Measurements from ENCODE around the gene MYO1G. TPM values are rescaled to one million over a fixed set of nuclear protein-coding genes. Genes with fewer than 3 reads are reported as not detected.

Gene MYO1G
- total RNA-seq, 1 experiment from 2014 or later, result 0.57 TPM

- H3K4me1 Mint-ChIP-seq, result peaks cover 0 to 4% of the 10 kb centered on the region in 2 experiments; a peak in 3 of 4 replicates
- no peaks in the 10 kb centered on the region; the same call in 1 of the 2 replicates for H3K27me3 Mint-ChIP-seq (ENCODE audit: low read depth)
- WGBS (ENCODE audit: extremely low coverage, insufficient read length, low lambda C conversion rate), result no CpG with 5 or more reads among the region's 5 CpGs
- no peak overlapping the region for H3K4me3 Mint-ChIP-seq
- no peak overlapping the region for H2AFZ ChIP-seq (ENCODE audit: low read length)
- no peaks in the 10 kb centered on the region for H3K79me2 ChIP-seq (ENCODE audit: insufficient read depth, low read length)
- H4K20me1 ChIP-seq (ENCODE audit: control insufficient read depth, insufficient read depth, insufficient read length), result no peaks in the 10 kb centered on the region
- no peaks in the 10 kb centered on the region for H3K9me3 Mint-ChIP-seq
- H3K18ac ChIP-seq (ENCODE audit: insufficient read length, low read depth, low read length), result no peak overlapping the region
- no peak overlapping the region for H3K27ac ChIP-seq (ENCODE audit: insufficient read length, low read depth, low read length)
- H4K5ac ChIP-seq (ENCODE audit: insufficient read length, low read depth, low read length), result no peak overlapping the region
- H3K4me2 ChIP-seq (ENCODE audit: insufficient read depth, insufficient read length, low read length), result no peak overlapping the region
- no peak overlapping the region for H2BK15ac ChIP-seq (ENCODE audit: low read depth, low read length)
- no peak overlapping the region for H3K9ac ChIP-seq (ENCODE audit: extremely low read depth, insufficient read length, low read length)
- no peak for TF ChIP-seq CTCF (conservative IDR thresholded peaks at IDR 0.05)
- no peak overlapping the region for H4K8ac ChIP-seq (replicated peaks; ENCODE audit: insufficient read length, low read depth, low read length)
- no peaks in the 10 kb centered on the region for H3K36me3 Mint-ChIP-seq (ENCODE audit: insufficient read depth in 1 of 3, low read depth in 3 of 3)
- no peak overlapping the region for H2BK5ac ChIP-seq (ENCODE audit: insufficient read length, low read length)
- H3K79me1 ChIP-seq (ENCODE audit: insufficient read depth, low read depth, low read length, poor library complexity, severe bottlenecking), result no peaks in the 10 kb centered on the region
- H3K9me3 ChIP-seq (ENCODE audit: control insufficient read depth, low read depth, low read length), result no peaks in the 10 kb centered on the region
- no peak for DNase-seq
- no peak overlapping the region for H3T11ph ChIP-seq (ENCODE audit: low read length)
- no peak overlapping the region for H2BK120ac ChIP-seq (ENCODE audit: low read depth, low read length, poor library complexity, severe bottlenecking)
- no peak overlapping the region for H2AK5ac ChIP-seq (ENCODE audit: insufficient read length, low read length)
- no peak overlapping the region for H3K4ac ChIP-seq (ENCODE audit: low read depth, low read length)
- H3K23me2 ChIP-seq (ENCODE audit: insufficient read length, low read depth, low read length, poor library complexity, severe bottlenecking), result no peaks in the 10 kb centered on the region
- no peaks in the 10 kb centered on the region for H3K4me1 ChIP-seq (ENCODE audit: insufficient read depth, low read length)
- H3K27ac Mint-ChIP-seq, result peak overlapping the region in 1 of 3 experiments; percentile 57; a peak in 3 of 7 replicates
- H3K27me3 ChIP-seq (ENCODE audit: insufficient read depth, low read length), result no peaks in the 10 kb centered on the region
- H3K56ac ChIP-seq (ENCODE audit: insufficient read length, low read depth, low read length), result no peak overlapping the region
- H3K23ac ChIP-seq (ENCODE audit: insufficient read length, low read depth, low read length), result no peak overlapping the region
- H3K14ac ChIP-seq (ENCODE audit: insufficient read depth, low read length), result no peak overlapping the region
- H2BK20ac ChIP-seq (ENCODE audit: low read depth, low read length, poor library complexity, severe bottlenecking), result no peak overlapping the region
- no peak overlapping the region for H4K91ac ChIP-seq (ENCODE audit: insufficient read length, low read depth, low read length)
- no peak overlapping the region for H2BK12ac ChIP-seq (ENCODE audit: insufficient read length, low read depth, low read length)
Measured at GRCh38 chr7:44971902-44972441, 6.8 kb downstream of the MYO1G start.

All from H9 (cell line).